ENCODE measurements around the gene AQP3.
A peak's percentile ranks its signal among the peaks of the same experiment; 100 is the strongest.

GRCh38 chr9:33466565-33467495, 19.4 kb upstream of the AQP3 start:
- TF ChIP-seq CTCF (IDR thresholded peaks at IDR 0.05; ENCODE audit: control extremely low read depth in 1 of 3, insufficient read depth in 1 of 3, low read depth in 1 of 3, low read length in 3 of 3), result peak; percentile 94 to 100 (median 99)
- TF ChIP-seq POLR2AphosphoS5 (IDR thresholded peaks at IDR 0.05; ENCODE audit: low read depth, low read length), result no peak
- no peak for TF ChIP-seq GABPA (IDR thresholded peaks at IDR 0.05; ENCODE audit: borderline replicate concordance, insufficient read depth, low read length)
